ENCODE data around the gene ADAMTSL1.

ADAMTSL1 gene

DNA sequence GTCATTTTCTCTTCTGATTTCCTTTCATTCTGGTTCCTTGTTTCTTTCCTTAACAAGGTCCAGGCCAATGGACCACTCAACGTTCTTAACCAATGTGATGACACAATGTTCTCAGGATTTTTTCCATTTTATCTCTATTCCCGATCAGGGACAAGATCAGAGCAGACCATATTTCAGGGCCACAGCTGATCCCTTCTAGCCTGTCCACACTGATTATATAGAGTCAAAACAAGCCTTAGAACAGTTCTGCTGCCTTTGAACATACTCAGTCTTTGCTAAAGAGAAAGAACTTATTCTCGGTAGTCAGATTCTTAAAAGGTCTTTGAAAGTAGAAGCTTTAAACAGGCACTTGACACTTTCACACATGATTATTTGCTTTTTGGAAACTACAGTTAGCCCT lies 188.4 kb downstream of the ADAMTSL1 start:
- TF ChIP-seq CTCF (conservative IDR thresholded peaks at IDR 0.05; ENCODE audit: low read length): no peak
- H3K4me3 ChIP-seq (ENCODE audit: low read length): no peak overlapping the region
- no peak for DNase-seq (ENCODE audit: low read depth)

DNA sequence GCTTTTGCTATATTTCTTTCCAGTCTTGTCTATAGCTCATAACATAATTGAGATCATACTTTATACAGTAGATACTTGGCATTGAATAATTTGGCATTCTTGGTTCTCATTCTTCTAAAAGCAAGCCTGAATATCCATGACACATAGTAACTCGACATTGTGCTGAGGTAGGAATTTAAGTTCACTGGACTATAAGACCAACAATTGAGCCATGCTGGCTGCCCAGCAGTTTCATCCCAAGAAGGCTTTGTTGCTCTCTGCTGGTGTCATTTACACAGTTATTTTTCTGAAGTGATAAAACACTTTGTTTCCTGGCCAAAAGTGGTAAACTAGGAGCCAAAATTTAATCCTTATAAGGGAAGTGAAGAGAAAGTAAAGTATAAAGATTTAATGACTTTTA lies 192.0 kb downstream of the ADAMTSL1 start:
- no peak overlapping the region for H3K4me3 ChIP-seq (ENCODE audit: low read length)
- no peak for TF ChIP-seq CTCF (conservative IDR thresholded peaks at IDR 0.05; ENCODE audit: low read length)
- DNase-seq (ENCODE audit: low read depth): no peak

GRCh38 chr9:18666348-18666747 lies 192.4 kb downstream of the ADAMTSL1 start:
- no peak overlapping the region for H3K4me3 ChIP-seq (ENCODE audit: low read length)
- no peak for TF ChIP-seq CTCF (conservative IDR thresholded peaks at IDR 0.05; ENCODE audit: low read length)
- peak; percentile 56 for DNase-seq (ENCODE audit: low read depth)

- no peak for TF ChIP-seq CTCF (conservative IDR thresholded peaks at IDR 0.05; ENCODE audit: low read length)
- DNase-seq (ENCODE audit: low read depth): peak; percentile 58
- H3K4me3 ChIP-seq (ENCODE audit: low read length): no peak overlapping the region
Observed at GRCh38 chr9:18666986-18667772, 193.2 kb downstream of the ADAMTSL1 start.

- no peak for TF ChIP-seq CTCF (conservative IDR thresholded peaks at IDR 0.05; ENCODE audit: low read length)
- H3K4me3 ChIP-seq (ENCODE audit: low read length): no peak overlapping the region
- DNase-seq (ENCODE audit: low read depth): no peak
Observed at GRCh38 chr9:18668944-18669343, 195.0 kb downstream of the ADAMTSL1 start.

GRCh38 chr9:18672706-18673105 lies 198.8 kb downstream of the ADAMTSL1 start:
- no peak for DNase-seq (ENCODE audit: low read depth)
- TF ChIP-seq CTCF (conservative IDR thresholded peaks at IDR 0.05; ENCODE audit: low read length): no peak
- H3K4me3 ChIP-seq (ENCODE audit: low read length): no peak overlapping the region

DNA sequence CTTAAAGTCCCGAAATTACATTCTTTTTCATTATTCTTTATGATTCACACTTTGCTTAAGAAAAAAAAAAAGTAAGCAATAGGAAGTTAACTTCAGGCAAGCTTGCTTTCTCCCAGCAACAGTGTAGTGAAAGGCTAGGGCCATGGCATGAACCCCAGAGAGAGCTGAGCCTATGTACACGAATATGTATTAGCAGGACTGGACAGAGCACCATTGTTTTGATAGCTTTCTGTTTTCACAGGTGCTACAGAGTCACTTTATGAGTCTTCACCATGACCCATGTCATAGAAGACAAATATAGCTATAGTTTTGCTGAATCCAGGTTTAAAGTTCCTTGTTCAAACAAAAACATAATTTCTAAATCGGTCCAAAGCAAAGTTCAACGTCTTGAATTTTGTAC lies 199.2 kb downstream of the ADAMTSL1 start:
- no peak for DNase-seq (ENCODE audit: low read depth)
- no peak for TF ChIP-seq CTCF (conservative IDR thresholded peaks at IDR 0.05; ENCODE audit: low read length)
- H3K4me3 ChIP-seq (ENCODE audit: low read length): no peak overlapping the region
